H1 (cell line): ENCODE results near the gene USHBP1. TPM values are rescaled to one million over a fixed set of nuclear protein-coding genes. Genes with fewer than 3 reads are reported as not detected.
A peak's percentile ranks its signal among the peaks of the same experiment; 100 is the strongest.

Experiments used
- CTCF ChIA-PET: fragments of 300-600 bp; sonication (Branson Sonifier 250); formaldehyde crosslinking; loops from one replicate; lab custom pipeline; 2021; ENCODE audit not compliant: partially characterized antibody; lab: Charles Lee
- POLR2A ChIA-PET: fragments of 300-600 bp; sonication (Branson Sonifier 250); formaldehyde crosslinking; loops from one replicate; lab custom pipeline; 2021; ENCODE audit warnings: inconsistent platforms; ENCODE audit not compliant: partially characterized antibody; lab: Charles Lee
- DNase-seq, 2 experiments: peaks; one replicate each; pipeline versions ENCODE4 v3.0.0 to v3.0.0-alpha.2; 2010 to 2022; ENCODE audit warnings: low spot score in 2 of 2, low read depth in 1 of 2, mixed read lengths in 1 of 2
- FAIRE-seq: peaks from 2 replicates; lab custom pipeline; 2011; peaks lifted over from hg19 to GRCh38; lab: Jason Lieb, UNC
- H2AFZ ChIP-seq: 2 replicates; pipeline ENCODE4 v1.8.1; 2012; ENCODE audit warnings: low read length, inconsistent platforms
- H2AK5ac ChIP-seq: 2 replicates; pipeline ENCODE4 v1.6.1; 2013; ENCODE audit warnings: low read depth, low read length
- H2BK120ac ChIP-seq: replicated peaks from 2 replicates; pipeline ENCODE3; 2013; ENCODE audit warnings: low read depth, low read length, inconsistent platforms
- H2BK12ac ChIP-seq: 2 replicates; pipeline ENCODE4 v1.6.1; 2013; ENCODE audit warnings: low read depth, low read length
- H2BK15ac ChIP-seq: 2 replicates; pipeline ENCODE4 v1.6.1; 2013; ENCODE audit warnings: low read length
- H2BK20ac ChIP-seq: 2 replicates; pipeline ENCODE4 v1.6.1; 2013; ENCODE audit warnings: low read length
- H2BK5ac ChIP-seq: 2 replicates; pipeline ENCODE4 v1.6.1; 2013; ENCODE audit warnings: low read depth, low read length
- H3K14ac ChIP-seq: 2 replicates; pipeline ENCODE4 v1.6.1; 2013; ENCODE audit warnings: inconsistent platforms; ENCODE audit not compliant: insufficient read length
- H3K18ac ChIP-seq: 2 replicates; pipeline ENCODE4 v1.6.1; 2013; ENCODE audit warnings: low read length; ENCODE audit errors: extremely low read depth
- H3K23ac ChIP-seq: 2 replicates; pipeline ENCODE4 v1.6.1; 2013; ENCODE audit warnings: inconsistent platforms; ENCODE audit not compliant: insufficient read length
- H3K23me2 ChIP-seq: 2 replicates; pipeline ENCODE4 v1.6.1; 2013; ENCODE audit warnings: low read depth, low read length
- H3K27ac ChIP-seq: 2 replicates; pipeline ENCODE4 v1.6.1; 2011; ENCODE audit warnings: low read depth, low read length, inconsistent platforms
- H3K27me3 ChIP-seq, 4 experiments: replicated peaks in 1 of 4; 1 replicate in 1 of 4; 2 replicates in 3 of 4; pipeline versions ENCODE4 v1.6.1 to v1.8.1; 2011 to 2013; ENCODE audit warnings: low read length in 3 of 4, mild to moderate bottlenecking in 3 of 4, inconsistent platforms in 2 of 4, mixed read lengths in 2 of 4, moderate library complexity in 1 of 4; ENCODE audit not compliant: control insufficient read depth in 3 of 4, insufficient read depth in 3 of 4; ENCODE audit errors: extremely low read depth in 1 of 4
- H3K36me3 ChIP-seq, 4 experiments: 2 replicates each; pipeline versions ENCODE4 v1.6.1 to v1.8.1; 2011 to 2013; ENCODE audit warnings: mild to moderate bottlenecking in 4 of 4, low read length in 3 of 4, moderate library complexity in 2 of 4, control low read depth in 1 of 4, inconsistent platforms in 1 of 4; ENCODE audit not compliant: insufficient read depth in 4 of 4, control insufficient read depth in 2 of 4
- H3K4ac ChIP-seq: replicated peaks from 2 replicates; pipeline ENCODE3; 2013; ENCODE audit warnings: low read length, low read depth, mixed read lengths, inconsistent platforms; ENCODE audit not compliant: insufficient read length
- H3K4me1 ChIP-seq, 4 experiments: replicated peaks in 1 of 4; 1 replicate in 1 of 4; 2 replicates in 3 of 4; pipeline versions ENCODE4 v1.6.1 to v1.8.1; 2011 to 2013; ENCODE audit warnings: low read length in 3 of 4, inconsistent platforms in 2 of 4, mixed read lengths in 1 of 4; ENCODE audit not compliant: insufficient read depth in 4 of 4, control insufficient read depth in 3 of 4
- H3K4me2 ChIP-seq, 2 experiments: 2 replicates each; pipeline versions ENCODE4 v1.6.1 to v1.8.1; 2011 to 2013; ENCODE audit warnings: low read depth in 2 of 2, low read length in 2 of 2, control low read depth in 1 of 2, inconsistent platforms in 1 of 2, mild to moderate bottlenecking in 1 of 2; ENCODE audit not compliant: insufficient read depth in 1 of 2
- H3K4me3 ChIP-seq, 4 experiments: fragments of 200-600, 300-600 bp in 1 of 4; sonication (generic), shearing (Covaris generic), sonication (Bioruptor Twin) in 1 of 4; 2 replicates each; pipeline versions ENCODE4 v1.5.1 to v1.8.1; 2011 to 2016; ENCODE audit warnings: low read length in 4 of 4, low read depth in 3 of 4, control low read depth in 2 of 4, inconsistent platforms in 2 of 4, mild to moderate bottlenecking in 2 of 4, mixed read lengths in 1 of 4, moderate library complexity in 1 of 4; ENCODE audit not compliant: insufficient read depth in 2 of 4; ENCODE audit errors: extremely low read depth in 1 of 4
- H3K56ac ChIP-seq: replicated peaks from 2 replicates; pipeline ENCODE3; 2013; ENCODE audit warnings: low read depth, mild to moderate bottlenecking, mixed read lengths, low read length, inconsistent platforms; ENCODE audit not compliant: insufficient read length
- H3K79me1 ChIP-seq: 2 replicates; pipeline ENCODE4 v1.6.1; 2013; ENCODE audit warnings: low read depth, low read length, control low read depth
- H3K79me2 ChIP-seq, 2 experiments: 2 replicates each; pipeline versions ENCODE4 v1.6.1 to v1.8.1; 2012 to 2013; ENCODE audit warnings: low read length in 2 of 2, mild to moderate bottlenecking in 2 of 2, inconsistent platforms in 1 of 2; ENCODE audit not compliant: insufficient read depth in 2 of 2, control insufficient read depth in 1 of 2
- H3K9ac ChIP-seq, 4 experiments: replicated peaks in 1 of 4; 1 replicate in 1 of 4; 2 replicates in 3 of 4; pipeline versions ENCODE4 v1.6.1 to v1.8.1; 2011 to 2013; ENCODE audit warnings: low read depth in 3 of 4, low read length in 3 of 4, control low read depth in 2 of 4, mild to moderate bottlenecking in 2 of 4, moderate library complexity in 2 of 4, inconsistent platforms in 1 of 4; ENCODE audit errors: extremely low read depth in 1 of 4
- H3K9me3 ChIP-seq, 2 experiments: 2 replicates each; pipeline versions ENCODE4 v1.6.1 to v1.8.1; 2012 to 2013; ENCODE audit warnings: mild to moderate bottlenecking in 2 of 2, moderate library complexity in 2 of 2, control low read depth in 1 of 2, inconsistent platforms in 1 of 2, low read depth in 1 of 2, low read length in 1 of 2, mixed read lengths in 1 of 2; ENCODE audit not compliant: insufficient read depth in 2 of 2
- H4K20me1 ChIP-seq, 2 experiments: replicated peaks in 1 of 2; 2 replicates each; pipeline versions ENCODE3 to v1.8.1; 2011 to 2013; ENCODE audit warnings: inconsistent platforms in 2 of 2, low read length in 2 of 2, mild to moderate bottlenecking in 1 of 2; ENCODE audit not compliant: insufficient read depth in 2 of 2, control insufficient read depth in 1 of 2
- H4K5ac ChIP-seq: 2 replicates; pipeline ENCODE4 v1.6.1; 2013; ENCODE audit warnings: low read length, low read depth, mixed read lengths, inconsistent platforms; ENCODE audit not compliant: insufficient read length
- H4K8ac ChIP-seq: 2 replicates; pipeline ENCODE4 v1.8.0; 2013; ENCODE audit warnings: mild to moderate bottlenecking, moderate library complexity, low read length, inconsistent platforms; ENCODE audit not compliant: insufficient read depth; ENCODE audit errors: extremely low read depth
- H4K91ac ChIP-seq: replicated peaks from 2 replicates; pipeline ENCODE3; 2013; ENCODE audit warnings: low read length, mixed read lengths, inconsistent platforms; ENCODE audit not compliant: insufficient read length
- ATF2 ChIP-seq: IDR thresholded peaks from 2 replicates; pipeline ENCODE4 v1.6.1; 2012; ENCODE audit warnings: low read length, inconsistent platforms
- EGR1 ChIP-seq: IDR thresholded peaks from 2 replicates; pipeline ENCODE4 v1.6.1; 2011; ENCODE audit warnings: low read depth, low read length, borderline replicate concordance
- EP300 ChIP-seq, 2 experiments: IDR thresholded peaks; 1 replicate in 1 of 2; 2 replicates in 1 of 2; pipeline ENCODE4 v1.6.1; 2011 to 2012; ENCODE audit warnings: low read depth in 2 of 2, low read length in 2 of 2, mild to moderate bottlenecking in 2 of 2, borderline replicate concordance in 1 of 2, inconsistent platforms in 1 of 2, moderate library complexity in 1 of 2
- POLR2A ChIP-seq, 2 experiments: IDR thresholded peaks; 1 replicate in 1 of 2; 2 replicates in 1 of 2; pipeline ENCODE4 v1.6.1; 2011; ENCODE audit warnings: low read depth in 2 of 2, low read length in 2 of 2, mild to moderate bottlenecking in 2 of 2; ENCODE audit errors: control extremely low read depth in 1 of 2
- SAP30 ChIP-seq: fragments of 300-600 bp; sonication (generic); IDR thresholded peaks from 2 replicates; pipeline ENCODE4 v1.7.1; 2012; ENCODE audit warnings: low read length, moderate library complexity, mild to moderate bottlenecking, inconsistent platforms; ENCODE audit not compliant: insufficient read depth, insufficient replicate concordance
- SIX5 ChIP-seq: IDR thresholded peaks from 2 replicates; pipeline ENCODE4 v1.6.1; 2011; ENCODE audit warnings: mild to moderate bottlenecking, low read depth, low read length
- SP4 ChIP-seq: IDR thresholded peaks from 2 replicates; pipeline ENCODE4 v1.6.1; 2012; ENCODE audit warnings: low read length, inconsistent platforms
- SRF ChIP-seq: IDR thresholded peaks from 2 replicates; pipeline ENCODE4 v1.6.1; 2011; ENCODE audit warnings: mild to moderate bottlenecking, low read depth, low read length, moderate library complexity
- YY1 ChIP-seq: IDR thresholded peaks from 2 replicates; pipeline ENCODE4 v1.6.1; 2011; ENCODE audit warnings: low read depth, mild to moderate bottlenecking, low read length
- WGBS, 2 experiments: shearing (Covaris generic) in 1 of 2; methylation state at CpG; one replicate each; pipeline versions ENCODE4 v1.1.6 to v1.1.7; 2013 to 2015; ENCODE audit warnings: low lambda C conversion rate in 2 of 2, mixed read lengths in 2 of 2, inconsistent platforms in 1 of 2, low coverage in 1 of 2, missing lambda C conversion rate in 1 of 2; ENCODE audit not compliant: insufficient replicate concordance in 2 of 2, insufficient coverage in 1 of 2, insufficient read length in 1 of 2; ENCODE audit errors: extremely low coverage in 1 of 2, missing lambda C conversion rate in 1 of 2; 5-methylcytosine and 5-hydroxymethylcytosine counted together
- polyA plus RNA-seq, 7 experiments: library from polyadenylated mRNA; depleted of rRNA in 3 of 7; stranded (reverse) in 5 of 7; unstranded in 2 of 7; fragments of >200 nt in 5 of 7; fragments of 200-250 nt in 2 of 7; gene quantifications; 1 replicate in 5 of 7; 2 replicates in 1 of 7; 4 replicates in 1 of 7; pipeline versions ENCODE4 v1.2.1 to v1.2.3, GENCODE V29; 2011 to 2013; ENCODE audit warnings: missing spikeins in 2 of 7, mixed read lengths in 2 of 7
- total RNA-seq: library from RNA; stranded (reverse); fragmentation: NEBNext Ultra II Directional; extraction: Animal tissue kit (Norgen Biotek cat#: 25700); gene quantifications from 2 replicates; pipeline ENCODE4 v1.2.1, GENCODE V29; 2021

The USHBP1 gene
- total and polyA plus RNA-seq, 2 of the 8 experiments (the other 6 are each of a cell fraction or from before 2014, with no cell fraction given): 5.0 to 7.5 TPM

DNA sequence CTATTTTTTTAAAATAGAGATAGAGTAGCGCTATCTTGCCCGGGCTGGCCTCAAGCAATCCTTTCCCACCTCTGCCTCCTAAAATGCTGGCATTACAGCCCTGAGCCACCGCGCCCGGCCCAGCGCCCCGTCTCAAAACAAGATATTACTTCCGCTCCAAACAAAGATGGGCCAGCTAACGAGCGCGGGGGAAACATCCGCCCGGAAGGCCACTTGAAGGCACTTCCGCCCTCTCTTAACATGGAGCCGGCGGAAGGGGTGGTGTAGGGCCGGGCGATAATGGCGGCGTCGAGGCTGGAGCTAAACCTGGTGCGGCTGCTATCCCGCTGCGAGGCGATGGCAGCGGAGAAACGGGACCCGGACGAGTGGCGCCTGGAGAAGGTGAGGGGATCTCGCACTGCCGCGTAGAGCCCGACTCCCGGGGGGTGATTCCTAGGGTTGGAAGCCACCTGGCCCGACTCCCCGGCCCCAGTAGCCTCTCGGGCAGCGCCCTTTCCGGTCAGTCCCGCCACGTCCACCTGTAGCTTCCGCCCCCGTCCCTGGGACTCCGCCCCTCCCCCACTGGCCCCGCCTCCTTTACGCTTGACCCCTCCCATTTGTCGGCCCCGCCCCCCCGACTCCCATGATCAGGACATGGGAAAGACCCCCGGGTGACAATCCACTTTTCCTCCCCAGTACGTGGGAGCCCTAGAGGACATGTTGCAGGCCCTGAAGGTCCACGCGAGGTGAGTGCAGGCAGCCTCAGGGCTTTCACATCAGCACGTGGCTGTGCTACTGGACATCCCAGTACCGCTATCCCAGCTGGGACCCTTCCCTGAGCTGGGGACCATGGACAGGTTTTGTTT, 49.2 kb downstream of the USHBP1 start, which contains the start of gene USE1:
USE1 (plus strand) TSS at position 231 of the 845 bp plus-strand sequence; CDS start at position 280, 49 bp downstream.
- ChIA-PET CTCF (interaction anchor here (0.6 to 1.8 kb wide), 9 partner anchors 9 to 101 kb away, joined by 3 to 5 read pairs (median 3); partner anchors contain the start of gene DDA1), POLR2A (interaction anchor here (0.6 to 4.2 kb wide), 29 partner anchors 8 to 480 kb away, joined by 3 to 79 read pairs (median 5); partner anchors contain the start of genes ANKLE1, ANO8, BABAM1 and DDA1)
- H2BK120ac ChIP-seq: peak within 1 kb of the TSS; percentile 59
- FAIRE-seq (peak; percentile 39), DNase-seq (peak; percentile 80 to 93)
- no peaks in the 10 kb centered on the region for H3K27me3 ChIP-seq
- peak within 1 kb of the TSS; percentile 77 for H2AK5ac ChIP-seq
- peak within 1 kb of the TSS; percentile 91 for H3K56ac ChIP-seq
- H3K9me3 ChIP-seq: no peaks in the 10 kb centered on the region
- H2AFZ ChIP-seq: peak within 1 kb of the TSS; percentile 85; the same call in 1 of the 2 replicates
- H3K18ac ChIP-seq: peak within 1 kb of the TSS; percentile 99
- peak within 1 kb of the TSS; percentile 93 for H2BK5ac ChIP-seq
- H3K4me1 ChIP-seq: peaks cover 0 to 8% (median 5%) of the 10 kb centered on the region in 4 experiments; a peak in 5 of 7 replicates
- H3K36me3 ChIP-seq: peaks cover 4 to 13% (median 8%) of the 10 kb centered on the region in 4 experiments; a peak in 5 of 8 replicates
- H3K4me3 ChIP-seq: peak within 1 kb of the TSS; percentile 63 to 79 (median 77)
- H3K23ac ChIP-seq: no peak within 1 kb of the TSS
- H3K23me2 ChIP-seq: peaks cover 7% of the 10 kb centered on the region
- peak within 1 kb of the TSS; percentile 87; the same call in 1 of the 2 replicates for H2BK12ac ChIP-seq
- H4K5ac ChIP-seq: peak within 1 kb of the TSS; percentile 71
- no peak within 1 kb of the TSS for H3K14ac ChIP-seq
- H4K8ac ChIP-seq: peak within 1 kb of the TSS; percentile 96; the same call in 1 of the 2 replicates
- WGBS, 2 experiments: 8% methylated on average over 36 of the region's 56 CpGs; no CpG with 5 or more reads in 1 of the 2 experiments
- peak within 1 kb of the TSS; percentile 30 for H3K4ac ChIP-seq
- no peak within 1 kb of the TSS for H2BK20ac ChIP-seq
- peak within 1 kb of the TSS; percentile 84 to 94 for H3K4me2 ChIP-seq
- H3K9ac ChIP-seq: peak within 1 kb of the TSS; percentile 86 to 94 (median 90)
- H4K20me1 ChIP-seq: no peaks in the 10 kb centered on the region
- no peaks in the 10 kb centered on the region; a peak in 1 of 4 replicates for H3K79me2 ChIP-seq
- H3K27ac ChIP-seq: peak within 1 kb of the TSS; percentile 98
- H3K79me1 ChIP-seq: peaks cover 4% of the 10 kb centered on the region; the same call in 1 of the 2 replicates
- H2BK15ac ChIP-seq: peak within 1 kb of the TSS; percentile 96
- peak within 1 kb of the TSS; percentile 39 for H4K91ac ChIP-seq
- TF ChIP-seq EGR1 (peak; percentile 82), POLR2A (IDR thresholded peaks at IDR 0.05; ENCODE audit: control extremely low read depth in 1 of 2, low read depth in 2 of 2, low read length in 2 of 2) (peak; percentile 80 to 97), SP4 (peak; percentile 85; the same call in 1 of the 2 replicates), ATF2 (no peak), YY1 (peak; percentile 99), SIX5 (peak; percentile 47; the same call in 1 of the 2 replicates), SRF (no peak), SAP30 (peak; percentile 84), EP300 (IDR thresholded peaks at IDR 0.05; ENCODE audit: borderline replicate concordance in 1 of 2, low read depth in 2 of 2, low read length in 2 of 2) (no peak; a peak in 1 of 3 replicates)
